Lung (tissue), 12 donors: ENCODE results near the gene ZNF366. TPM values are rescaled to one million over a fixed set of nuclear protein-coding genes. Genes with fewer than 3 reads are reported as not detected.

Experiments
- ATAC-seq: fragments of 200-7000 bp; cut with Tn5 transposase; one replicate; pipeline ENCODE4 v1.9.1; 2020; ENCODE audit warnings: moderate number of reproducible peaks; ENCODE audit not compliant: insufficient read depth, low FRiP score
- DNase-seq, 3 donors: peaks; one replicate each; pipeline ENCODE4 v3.0.0-alpha.2; 2013 to 2017
- H3K27ac ChIP-seq, 2 donors: one replicate each; pipeline ENCODE4 v1.5.1; 2013; ENCODE audit warnings: mild to moderate bottlenecking in 2 of 2, moderate library complexity in 2 of 2, control low read depth in 1 of 2, inconsistent platforms in 1 of 2, low read depth in 1 of 2, low read length in 1 of 2
- H3K27me3 ChIP-seq, 3 donors: one replicate each; pipeline ENCODE4 v1.5.1; 2013; ENCODE audit warnings: low read length in 2 of 3; ENCODE audit not compliant: control insufficient read depth in 3 of 3, insufficient read depth in 3 of 3
- H3K36me3 ChIP-seq, 4 donors: one replicate each; pipeline ENCODE4 v1.5.1; 2013; ENCODE audit warnings: low read length in 4 of 4, mild to moderate bottlenecking in 1 of 4, moderate library complexity in 1 of 4; ENCODE audit not compliant: control insufficient read depth in 4 of 4, insufficient read depth in 4 of 4
- H3K4me1 ChIP-seq, 5 donors: one replicate each; pipeline ENCODE4 v1.5.1; 2013; ENCODE audit warnings: low read length in 5 of 5, mild to moderate bottlenecking in 2 of 5, moderate library complexity in 1 of 5; ENCODE audit not compliant: control insufficient read depth in 5 of 5, insufficient read depth in 5 of 5
- H3K4me3 ChIP-seq: one replicate; pipeline ENCODE4 v1.5.1; 2013; ENCODE audit warnings: mild to moderate bottlenecking, control low read depth, moderate library complexity
- H3K9ac ChIP-seq, 2 donors: one replicate each; pipeline ENCODE4 v1.5.1; 2013; ENCODE audit warnings: low read length in 2 of 2, control low read depth in 1 of 2; ENCODE audit not compliant: insufficient read depth in 1 of 2
- H3K9me3 ChIP-seq, 4 donors: one replicate each; pipeline ENCODE4 v1.5.1; 2013; ENCODE audit warnings: low read length in 3 of 4, mild to moderate bottlenecking in 1 of 4, moderate library complexity in 1 of 4; ENCODE audit not compliant: control insufficient read depth in 4 of 4, insufficient read depth in 3 of 4
- WGBS, 2 donors: extraction: QIAGEN DNeasy Blood & Tissue Kit; methylation state at CpG; one replicate each; pipeline ENCODE4 v1.1.7; 2013; 5-methylcytosine and 5-hydroxymethylcytosine counted together
- polyA plus RNA-seq, 2 donors: library from polyadenylated mRNA; stranded (reverse); fragments of 200-250 nt; gene quantifications; one replicate each; pipeline ENCODE4 v1.2.1, GENCODE V29; 2013
- total RNA-seq, 2 donors: library from RNA; depleted of rRNA in 1 of 2; stranded (reverse); fragments of >200 nt in 1 of 2; gene quantifications; one replicate each; pipeline ENCODE4 v1.2.1, GENCODE V29; 2014 to 2021
- TF ChIP-seq, protein P1 (sequence below): IDR thresholded peaks from 2 replicates; pipeline ENCODE4 v1.5.1; 2012; ENCODE audit warnings: mild to moderate bottlenecking; ENCODE audit errors: control extremely low read depth, extremely low read depth
- donor health status: control.
- donor health status: control.
- donor health status: Bipolar disorder and iron deficiency.
- donor health status: healthy.
- donor health status: DM: yes; HTN: yes; CAD: no.

ZNF366 gene
- total and polyA plus RNA-seq, 4 donors: 0.73 to 6.0 (median 3.6) TPM

DNA sequence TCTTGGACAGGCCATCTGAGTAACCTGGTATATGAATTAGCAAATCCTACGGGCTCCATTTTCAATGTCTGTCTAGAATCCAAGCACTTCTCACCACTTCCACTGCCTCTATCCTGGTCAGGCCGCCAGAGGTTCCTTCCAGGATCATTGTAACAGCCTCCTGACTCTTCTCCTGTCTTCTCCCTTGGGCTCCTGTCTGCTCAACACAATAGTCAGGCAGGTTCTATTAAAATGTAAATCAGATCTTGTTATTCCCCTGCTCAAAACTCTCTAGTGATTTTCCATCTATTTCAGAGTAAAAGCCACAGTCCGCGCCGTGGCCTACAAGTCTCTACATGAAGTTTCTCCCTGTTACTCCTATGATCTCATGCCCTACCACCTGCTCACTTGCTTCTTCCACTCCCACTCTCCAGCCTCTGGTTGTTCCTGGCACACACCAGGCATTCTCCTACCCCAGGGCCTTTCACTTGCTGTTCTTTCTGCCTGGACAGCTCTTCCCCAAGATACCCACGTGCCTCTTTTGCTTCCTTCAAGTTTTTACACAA is 21.7 kb downstream of the ZNF366 start:
- peaks cover 0 to 11% (median 0%) of the 10 kb centered on the region in 5 donors for H3K4me1 ChIP-seq
- TF ChIP-seq, protein P1, sequence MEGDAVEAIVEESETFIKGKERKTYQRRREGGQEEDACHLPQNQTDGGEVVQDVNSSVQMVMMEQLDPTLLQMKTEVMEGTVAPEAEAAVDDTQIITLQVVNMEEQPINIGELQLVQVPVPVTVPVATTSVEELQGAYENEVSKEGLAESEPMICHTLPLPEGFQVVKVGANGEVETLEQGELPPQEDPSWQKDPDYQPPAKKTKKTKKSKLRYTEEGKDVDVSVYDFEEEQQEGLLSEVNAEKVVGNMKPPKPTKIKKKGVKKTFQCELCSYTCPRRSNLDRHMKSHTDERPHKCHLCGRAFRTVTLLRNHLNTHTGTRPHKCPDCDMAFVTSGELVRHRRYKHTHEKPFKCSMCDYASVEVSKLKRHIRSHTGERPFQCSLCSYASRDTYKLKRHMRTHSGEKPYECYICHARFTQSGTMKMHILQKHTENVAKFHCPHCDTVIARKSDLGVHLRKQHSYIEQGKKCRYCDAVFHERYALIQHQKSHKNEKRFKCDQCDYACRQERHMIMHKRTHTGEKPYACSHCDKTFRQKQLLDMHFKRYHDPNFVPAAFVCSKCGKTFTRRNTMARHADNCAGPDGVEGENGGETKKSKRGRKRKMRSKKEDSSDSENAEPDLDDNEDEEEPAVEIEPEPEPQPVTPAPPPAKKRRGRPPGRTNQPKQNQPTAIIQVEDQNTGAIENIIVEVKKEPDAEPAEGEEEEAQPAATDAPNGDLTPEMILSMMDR: no peak
- no peak overlapping the region for H3K4me3 ChIP-seq
- H3K9me3 ChIP-seq: no peaks in the 10 kb centered on the region
- peaks cover 0 to 2% (median 0%) of the 10 kb centered on the region in 4 donors for H3K36me3 ChIP-seq
- no peak for ATAC-seq
- 85 to 89% methylated on average over 6 of the region's 6 CpGs for WGBS, 2 donors
- H3K9ac ChIP-seq: no peak overlapping the region
- DNase-seq: no peak
- no peak overlapping the region for H3K27ac ChIP-seq
- H3K27me3 ChIP-seq: no peaks in the 10 kb centered on the region

- H3K4me1 ChIP-seq: peaks cover 0 to 15% (median 4%) of the 10 kb centered on the region in 5 donors
- WGBS, 2 donors: 76 to 82% methylated on average over 3 of the region's 3 CpGs
- DNase-seq (no peak), ATAC-seq (no peak)
- no peak overlapping the region for H3K27ac ChIP-seq
- no peak overlapping the region for H3K9ac ChIP-seq
- TF ChIP-seq, protein P1: no peak
- no peaks in the 10 kb centered on the region for H3K27me3 ChIP-seq
- no peaks in the 10 kb centered on the region for H3K9me3 ChIP-seq
- no peak overlapping the region for H3K4me3 ChIP-seq
- peaks cover 0 to 2% (median 0%) of the 10 kb centered on the region in 4 donors for H3K36me3 ChIP-seq
These were observed 25.2 kb downstream of the ZNF366 start for GRCh38 chr5:72482046-72482445.

DNA sequence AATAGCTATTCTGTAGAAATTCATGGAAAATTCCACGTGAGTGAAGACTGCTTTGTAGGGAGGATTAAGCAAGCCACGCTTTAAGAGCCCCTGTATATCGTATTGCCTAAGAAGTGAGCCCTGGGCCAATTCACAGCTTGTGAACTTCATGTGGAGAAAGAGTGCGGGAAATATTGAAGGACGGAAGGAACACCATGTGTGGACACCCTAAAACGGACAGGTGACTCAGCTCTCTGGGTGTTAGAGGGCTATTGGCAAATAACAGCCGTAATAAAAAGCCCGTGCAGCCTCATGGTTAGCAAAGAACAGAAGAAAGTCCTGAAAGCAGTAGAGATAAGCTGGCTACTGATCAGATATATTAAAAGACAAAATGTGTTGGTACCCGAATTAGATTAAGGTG is 26.4 kb downstream of the ZNF366 start:
- no peak for ATAC-seq
- TF ChIP-seq, protein P1: no peak
- Histone ChIP-seq H3K27me3 (no peaks in the 10 kb centered on the region), H3K9ac (no peak overlapping the region), H3K36me3 (peaks cover 0 to 2% (median 0%) of the 10 kb centered on the region in 4 donors), H3K9me3 (no peaks in the 10 kb centered on the region), H3K27ac (no peak overlapping the region), H3K4me1 (peaks cover 0 to 15% (median 2%) of the 10 kb centered on the region in 5 donors), H3K4me3 (no peak overlapping the region)
- no peak for DNase-seq
- 64 to 80% methylated on average over 9 of the region's 9 CpGs for WGBS, 2 donors

GRCh38 chr5:72479921-72480320 is 27.3 kb downstream of the ZNF366 start:
- WGBS, 2 donors: 97% methylated on average over 1 of the region's 1 CpG
- Histone ChIP-seq H3K4me3 (no peak overlapping the region), H3K4me1 (peaks cover 0 to 15% (median 2%) of the 10 kb centered on the region in 5 donors), H3K27me3 (no peaks in the 10 kb centered on the region), H3K36me3 (peaks cover 0 to 2% (median 0%) of the 10 kb centered on the region in 4 donors), H3K27ac (no peak overlapping the region), H3K9me3 (no peaks in the 10 kb centered on the region), H3K9ac (no peak overlapping the region)
- DNase-seq (no peak), ATAC-seq (no peak)
- TF ChIP-seq, protein P1: no peak
